Measurements from ENCODE around the gene PRKG1.
"Not testable (repeated sequence)": the region's sequence is repeated elsewhere in the genome, so short reads cannot be mapped to it uniquely, and the experiment has no call there.

PRKG1 gene

GRCh38 chr10:51227897-51228713 lies 153.8 kb downstream of the PRKG1 start:
- DNase-seq (ENCODE audit: low spot score): no peak

GRCh38 chr10:51228714-51229100 lies 154.4 kb downstream of the PRKG1 start:
- no peak for DNase-seq (ENCODE audit: low spot score)

- DNase-seq (ENCODE audit: low spot score): no peak
Observed at GRCh38 chr10:51230887-51231585, 156.7 kb downstream of the PRKG1 start.

- no peak for DNase-seq (ENCODE audit: low spot score)
Observed at GRCh38 chr10:51231754-51232153, 157.5 kb downstream of the PRKG1 start.

GRCh38 chr10:51233337-51234100 lies 159.2 kb downstream of the PRKG1 start:
- DNase-seq (ENCODE audit: low spot score): no peak

- DNase-seq (ENCODE audit: low spot score): no peak
Observed at GRCh38 chr10:51235865-51236264, 161.6 kb downstream of the PRKG1 start.

- no peak for DNase-seq (ENCODE audit: low spot score)
Observed at GRCh38 chr10:51239006-51239405, 164.7 kb downstream of the PRKG1 start.

GRCh38 chr10:51241461-51241860 lies 167.2 kb downstream of the PRKG1 start:
- no peak for DNase-seq (ENCODE audit: low spot score)

- DNase-seq (ENCODE audit: low spot score): no peak
Observed at GRCh38 chr10:51242393-51242792, 168.1 kb downstream of the PRKG1 start.

- no peak for DNase-seq (ENCODE audit: low spot score)
Observed at GRCh38 chr10:51244309-51244708, 170.0 kb downstream of the PRKG1 start.

- DNase-seq (ENCODE audit: low spot score): no peak
Observed at GRCh38 chr10:51244748-51245490, 170.6 kb downstream of the PRKG1 start.

GRCh38 chr10:51246156-51246555 lies 171.9 kb downstream of the PRKG1 start:
- no peak for DNase-seq (ENCODE audit: low spot score)

GRCh38 chr10:51250278-51250920 lies 176.1 kb downstream of the PRKG1 start:
- DNase-seq (ENCODE audit: low spot score): no peak

- peak; percentile 67 for DNase-seq (ENCODE audit: low spot score)
Observed at GRCh38 chr10:51251110-51251509, 176.8 kb downstream of the PRKG1 start.

GRCh38 chr10:51255381-51255780 lies 181.1 kb downstream of the PRKG1 start:
- DNase-seq (ENCODE audit: low spot score): no peak

- DNase-seq (ENCODE audit: low spot score): no peak
Observed at GRCh38 chr10:51257511-51258248, 183.4 kb downstream of the PRKG1 start.

- no peak for DNase-seq (ENCODE audit: low spot score)
Observed at GRCh38 chr10:51260376-51260775, 186.1 kb downstream of the PRKG1 start.

- no peak for DNase-seq (ENCODE audit: low spot score)
Observed at GRCh38 chr10:51266496-51266895, 192.2 kb downstream of the PRKG1 start.

- DNase-seq (ENCODE audit: low spot score): not testable (repeated sequence)
Observed at GRCh38 chr10:51267980-51268570, 193.8 kb downstream of the PRKG1 start.

GRCh38 chr10:51269821-51270220 lies 195.5 kb downstream of the PRKG1 start:
- DNase-seq (ENCODE audit: low spot score): no peak
